Measurements from ENCODE around the gene SLC16A7. TPM values are rescaled to one million over a fixed set of nuclear protein-coding genes. Genes with fewer than 3 reads are reported as not detected.

SLC16A7 gene
- total RNA-seq, 4 donors from 2014 or later, result 18.2 to 71.4 (median 45.0) TPM

GRCh38 chr12:59719701-59720100 lies 123.9 kb downstream of the SLC16A7 start:
- Histone ChIP-seq H3K27ac (no peak overlapping the region), H3K27me3 (no peaks in the 10 kb centered on the region), H3K4me3 (no peak overlapping the region), H3K9me3 (no peaks in the 10 kb centered on the region), H3K4me1 (peaks cover 0 to 15% (median 0%) of the 10 kb centered on the region in 3 donors), H3K36me3 (no peaks in the 10 kb centered on the region)
- 24 to 60% methylated on average over 1 to 2 of the region's 2 CpGs for WGBS, 2 donors (ENCODE audit: low coverage in 1 of 2)
- ATAC-seq, result no peak
- TF ChIP-seq POLR2A (IDR thresholded peaks at IDR 0.05), result no peak
- no peak for TF ChIP-seq CTCF (IDR thresholded peaks at IDR 0.05)
- TF ChIP-seq EP300 (IDR thresholded peaks at IDR 0.05), result no peak
- TF ChIP-seq POLR2AphosphoS5 (IDR thresholded peaks at IDR 0.05), result no peak

GRCh38 chr12:59723520-59723919 lies 127.7 kb downstream of the SLC16A7 start:
- ATAC-seq, result no peak
- Histone ChIP-seq H3K27me3 (no peaks in the 10 kb centered on the region), H3K4me3 (no peak overlapping the region), H3K4me1 (peaks cover 0 to 6% (median 0%) of the 10 kb centered on the region in 3 donors), H3K9me3 (no peaks in the 10 kb centered on the region), H3K27ac (no peak overlapping the region), H3K36me3 (no peaks in the 10 kb centered on the region)
- no peak for TF ChIP-seq POLR2AphosphoS5 (IDR thresholded peaks at IDR 0.05)
- no peak for TF ChIP-seq EP300 (IDR thresholded peaks at IDR 0.05)
- no peak for TF ChIP-seq CTCF (IDR thresholded peaks at IDR 0.05)
- TF ChIP-seq POLR2A (IDR thresholded peaks at IDR 0.05), result no peak
- 81 to 93% methylated on average over 2 of the region's 2 CpGs for WGBS, 2 donors (ENCODE audit: low coverage in 1 of 2)

- no peak for TF ChIP-seq CTCF (IDR thresholded peaks at IDR 0.05)
- TF ChIP-seq POLR2A (IDR thresholded peaks at IDR 0.05), result no peak
- TF ChIP-seq POLR2AphosphoS5 (IDR thresholded peaks at IDR 0.05), result no peak
- no peak for TF ChIP-seq EP300 (IDR thresholded peaks at IDR 0.05)
- H3K4me1 ChIP-seq, result peaks cover 0 to 6% (median 0%) of the 10 kb centered on the region in 3 donors
- no peaks in the 10 kb centered on the region for H3K36me3 ChIP-seq
- WGBS, 2 donors (ENCODE audit: low coverage in 1 of 2), result 94 to 100% methylated on average over 2 of the region's 2 CpGs
- no peak overlapping the region for H3K4me3 ChIP-seq
- no peaks in the 10 kb centered on the region for H3K27me3 ChIP-seq
- no peak for ATAC-seq
- no peak overlapping the region for H3K27ac ChIP-seq
- no peaks in the 10 kb centered on the region for H3K9me3 ChIP-seq
Observed at GRCh38 chr12:59724011-59724695, 128.3 kb downstream of the SLC16A7 start.

- no peak for ATAC-seq
- Histone ChIP-seq H3K4me3 (no peak overlapping the region), H3K27ac (no peak overlapping the region), H3K36me3 (peaks cover 0 to 13% of the 10 kb centered on the region in 2 donors), H3K4me1 (no peaks in the 10 kb centered on the region), H3K9me3 (no peaks in the 10 kb centered on the region), H3K27me3 (no peaks in the 10 kb centered on the region)
- no peak for TF ChIP-seq POLR2A (IDR thresholded peaks at IDR 0.05)
- TF ChIP-seq POLR2AphosphoS5 (IDR thresholded peaks at IDR 0.05), result no peak
- TF ChIP-seq CTCF (IDR thresholded peaks at IDR 0.05), result no peak
- TF ChIP-seq EP300 (IDR thresholded peaks at IDR 0.05), result no peak
- WGBS, 2 donors (ENCODE audit: low coverage in 1 of 2), result no CpG with 5 or more reads among the region's 8 CpGs
Observed at GRCh38 chr12:59733200-59733599, 137.4 kb downstream of the SLC16A7 start.

- Histone ChIP-seq H3K27me3 (no peaks in the 10 kb centered on the region), H3K36me3 (peaks cover 0 to 13% of the 10 kb centered on the region in 2 donors), H3K4me3 (no peak overlapping the region), H3K9me3 (no peaks in the 10 kb centered on the region), H3K4me1 (no peaks in the 10 kb centered on the region), H3K27ac (no peak overlapping the region)
- 60% methylated on average over 1 of the region's 1 CpG; no CpG with 5 or more reads in 1 of the 2 donors for WGBS, 2 donors (ENCODE audit: low coverage in 1 of 2)
- no peak for TF ChIP-seq POLR2A (IDR thresholded peaks at IDR 0.05)
- no peak for TF ChIP-seq EP300 (IDR thresholded peaks at IDR 0.05)
- no peak for TF ChIP-seq CTCF (IDR thresholded peaks at IDR 0.05)
- TF ChIP-seq POLR2AphosphoS5 (IDR thresholded peaks at IDR 0.05), result no peak
- no peak for ATAC-seq
Observed at GRCh38 chr12:59734371-59734770, 138.5 kb downstream of the SLC16A7 start.
